Naive thymus-derived CD8-positive, alpha-beta T cell (primary cell): ENCODE data around the gene CFAP54. TPM values are rescaled to one million over a fixed set of nuclear protein-coding genes. Genes with fewer than 3 reads are reported as not detected.

Experiments used
- ATAC-seq, 2 donors: fragments of 150-1000 bp; cut with Tn5 transposase in 1 of 2; sonication (Bioruptor Pico), chemical (Tn5 transposase) in 1 of 2; 1 replicate in 1 of 2; 2 replicates in 1 of 2; pipeline ENCODE4 v1.10.0; 2021; ENCODE audit warnings: mild to moderate bottlenecking in 2 of 2, moderate library complexity in 2 of 2
- POLR2A ChIA-PET: fragments of 350-600 bp; sonication (Branson Sonifier 250); formaldehyde crosslinking; loops from one replicate; lab custom pipeline; 2021; ENCODE audit warnings: antibody characterized with exemption; lab: Charles Lee
- DNase-seq, 10 donors: peaks; one replicate each; pipeline versions ENCODE4 v3.0.0 to v3.0.0-alpha.2; 2020 to 2022
- H3K27ac Mint-ChIP-seq, 10 donors: one replicate each; pipeline ENCODE4 v1.8.0; 2020 to 2022; ENCODE audit warnings: mild to moderate bottlenecking in 10 of 10, mixed read lengths in 10 of 10, moderate library complexity in 4 of 10, inconsistent platforms in 1 of 10
- H3K27me3 Mint-ChIP-seq, 5 donors: one replicate each; pipeline ENCODE4 v1.8.0; 2021 to 2022; ENCODE audit warnings: mixed read lengths in 5 of 5
- H3K36me3 Mint-ChIP-seq, 3 donors: one replicate each; pipeline ENCODE4 v1.8.0; 2020 to 2022; ENCODE audit warnings: mixed read lengths in 3 of 3, mild to moderate bottlenecking in 2 of 3, inconsistent platforms in 1 of 3
- H3K4me1 Mint-ChIP-seq, 4 donors: one replicate each; pipeline ENCODE4 v1.8.0; 2021 to 2022; ENCODE audit warnings: mixed read lengths in 4 of 4
- H3K4me3 Mint-ChIP-seq, 10 donors: one replicate each; pipeline ENCODE4 v1.8.0; 2020 to 2022; ENCODE audit warnings: mild to moderate bottlenecking in 10 of 10, mixed read lengths in 10 of 10, moderate library complexity in 6 of 10, inconsistent platforms in 1 of 10
- H3K9me3 Mint-ChIP-seq, 9 donors: one replicate each; pipeline ENCODE4 v1.8.0; 2020 to 2022; ENCODE audit warnings: mixed read lengths in 9 of 9, mild to moderate bottlenecking in 3 of 9, inconsistent platforms in 1 of 9, moderate library complexity in 1 of 9
- polyA plus RNA-seq, 3 donors: library from polyadenylated mRNA; unstranded; fragments of 300-500 nt; fragmentation: Illumina TruSeq; gene quantifications; one replicate each; pipeline ENCODE4 v1.2.3, GENCODE V29; 2021
- total RNA-seq, 8 experiments: library from RNA in 2 of 8; stranded (reverse) in 2 of 8; gene quantifications; one replicate each; pipeline ENCODE4 v1.2.3 and lab custom pipeline; 2021 to 2026

Gene CFAP54
- total and polyA plus RNA-seq, 5 experiments from 2014 or later, result 0.49 to 0.82 TPM; not detected in 3

DNA sequence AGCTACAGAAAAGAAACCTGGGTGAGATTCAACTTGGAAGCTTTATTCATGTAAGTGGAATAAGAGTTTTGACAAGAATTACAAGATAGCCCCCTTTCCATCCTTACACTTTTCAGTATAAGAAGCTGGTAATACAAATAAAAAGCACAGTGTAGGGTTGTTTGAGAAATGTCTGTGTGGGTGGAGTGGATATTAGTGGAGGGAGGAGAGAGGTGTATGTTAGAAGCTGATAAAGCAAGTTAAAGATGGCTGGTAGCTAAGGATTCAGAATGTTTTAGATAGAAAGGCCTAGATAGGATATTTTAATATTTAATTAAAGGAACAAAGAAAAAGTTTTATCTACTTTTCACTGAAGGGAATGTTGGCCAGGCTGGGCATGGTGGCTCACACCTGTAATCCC lies 12.5 kb downstream of the CFAP54 start:
- Mint-ChIP-seq H3K4me3 (peak overlapping the region in 3 of 10 donors; percentile 26 to 68 (median 50)), H3K36me3 (no peaks in the 10 kb centered on the region), H3K27me3 (no peaks in the 10 kb centered on the region), H3K27ac (peak overlapping the region in 9 of 10 donors; percentile 2 to 95 (median 83)), H3K4me1 (peaks cover 21 to 49% (median 41%) of the 10 kb centered on the region in 4 donors), H3K9me3 (no peaks in the 10 kb centered on the region)
- POLR2A ChIA-PET, result interaction anchor here (0.8 to 2.0 kb wide), 3 partner anchors 12 to 103 kb away, joined by 3 to 9 read pairs (median 4); no protein-coding TSS in a partner anchor
- DNase-seq, result no peak
- ATAC-seq, result no peak

DNA sequence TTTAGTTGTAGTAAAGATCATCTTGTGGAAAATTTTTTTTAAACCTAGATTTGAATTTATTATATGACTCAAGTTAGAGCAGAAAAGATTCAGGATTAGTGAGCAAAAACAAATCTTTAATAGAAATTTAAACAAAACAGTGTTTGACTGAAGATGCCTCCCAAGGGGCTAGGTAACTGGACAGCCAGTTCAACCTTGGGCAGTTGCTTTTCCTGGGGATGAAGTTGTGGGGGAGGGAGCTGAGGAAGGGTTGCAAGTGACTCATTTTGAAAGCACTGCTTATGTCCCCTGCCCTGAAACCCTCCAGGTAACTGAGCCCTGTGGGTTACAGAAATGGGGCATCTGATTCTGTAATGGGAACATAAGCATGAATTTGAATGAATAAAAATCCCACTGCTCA lies 13.1 kb downstream of the CFAP54 start:
- peak overlapping the region in 2 of 10 donors; percentile 24 to 36 for H3K4me3 Mint-ChIP-seq
- no peaks in the 10 kb centered on the region for H3K36me3 Mint-ChIP-seq
- POLR2A ChIA-PET, result interaction anchor here (1.6 to 2.0 kb wide), 2 partner anchors 12 to 14 kb away, joined by 4 to 9 read pairs; no protein-coding TSS in a partner anchor
- peak overlapping the region in 9 of 10 donors; percentile 43 to 91 (median 80) for H3K27ac Mint-ChIP-seq
- DNase-seq (no peak), ATAC-seq (no peak)
- peaks cover 21 to 45% (median 41%) of the 10 kb centered on the region in 4 donors for H3K4me1 Mint-ChIP-seq
- H3K27me3 Mint-ChIP-seq, result no peaks in the 10 kb centered on the region
- no peaks in the 10 kb centered on the region for H3K9me3 Mint-ChIP-seq

DNA sequence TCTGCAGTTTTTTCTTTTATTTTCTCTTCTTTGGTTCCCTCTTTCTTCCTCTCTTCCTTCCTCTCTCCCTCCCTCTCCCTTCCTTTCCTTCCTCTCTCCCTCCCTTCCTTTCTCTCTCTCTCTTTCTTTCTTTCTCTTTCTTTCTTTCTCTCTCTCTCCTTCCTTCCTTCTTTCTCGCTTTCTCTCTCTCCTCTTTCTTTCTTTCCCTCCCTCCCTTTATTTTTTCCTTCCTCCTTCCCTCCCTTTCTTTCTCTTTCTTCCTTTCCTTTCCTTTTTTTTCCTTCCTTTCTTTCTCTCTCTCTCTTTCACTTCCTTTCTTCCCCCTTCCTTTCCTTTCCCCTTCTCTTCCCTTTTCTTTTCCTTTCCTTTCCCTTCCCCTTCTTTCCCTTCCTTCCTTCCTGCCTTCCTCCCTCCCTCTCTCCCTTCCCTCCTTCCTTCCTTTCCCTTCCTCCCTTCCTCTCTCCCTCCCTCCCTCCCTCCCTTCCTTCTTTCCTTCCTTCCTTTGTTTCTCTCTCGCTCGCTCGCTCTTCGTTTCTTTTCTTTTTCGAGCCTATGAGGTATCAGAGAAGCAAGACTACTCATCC lies 13.7 kb downstream of the CFAP54 start:
- no peaks in the 10 kb centered on the region for H3K27me3 Mint-ChIP-seq
- H3K9me3 Mint-ChIP-seq, result no peaks in the 10 kb centered on the region
- POLR2A ChIA-PET, result interaction anchor here (1.6 kb wide), 1 partner anchor 11 kb away, joined by 4 read pairs; no protein-coding TSS in a partner anchor
- peak overlapping the region in 9 of 10 donors; percentile 40 to 91 (median 80) for H3K27ac Mint-ChIP-seq
- no peaks in the 10 kb centered on the region for H3K36me3 Mint-ChIP-seq
- peak overlapping the region in 1 of 10 donors; percentile 22 for H3K4me3 Mint-ChIP-seq
- no peak for ATAC-seq
- DNase-seq, result no peak
- H3K4me1 Mint-ChIP-seq, result peaks cover 19 to 42% (median 35%) of the 10 kb centered on the region in 4 donors

GRCh38 chr12:96503976-96504375 lies 14.6 kb downstream of the CFAP54 start:
- Mint-ChIP-seq H3K36me3 (no peaks in the 10 kb centered on the region), H3K4me1 (peaks cover 19 to 41% (median 35%) of the 10 kb centered on the region in 4 donors), H3K27ac (peak overlapping the region in 3 of 10 donors; percentile 14 to 91 (median 48)), H3K4me3 (no peak overlapping the region), H3K9me3 (no peaks in the 10 kb centered on the region), H3K27me3 (no peaks in the 10 kb centered on the region)
- ATAC-seq (no peak), DNase-seq (no peak)
- POLR2A ChIA-PET, result interaction anchor here (0.6 to 1.6 kb wide), 2 partner anchors 10 to 102 kb away, joined by 4 to 5 read pairs; no protein-coding TSS in a partner anchor

- H3K9me3 Mint-ChIP-seq, result no peaks in the 10 kb centered on the region
- no peak for DNase-seq
- POLR2A ChIA-PET, result interaction anchor here (0.7 to 1.2 kb wide), 3 partner anchors 17 to 129 kb away, joined by 3 to 4 read pairs (median 3); partner anchors contain the start of gene CFAP54
- H3K36me3 Mint-ChIP-seq, result no peaks in the 10 kb centered on the region
- H3K4me1 Mint-ChIP-seq, result peaks cover 9 to 18% (median 16%) of the 10 kb centered on the region in 4 donors
- H3K27me3 Mint-ChIP-seq, result no peaks in the 10 kb centered on the region
- no peak for ATAC-seq
- H3K4me3 Mint-ChIP-seq, result no peak overlapping the region
- H3K27ac Mint-ChIP-seq, result no peak overlapping the region
Measured at GRCh38 chr12:96506776-96507175, 17.4 kb downstream of the CFAP54 start.

DNA sequence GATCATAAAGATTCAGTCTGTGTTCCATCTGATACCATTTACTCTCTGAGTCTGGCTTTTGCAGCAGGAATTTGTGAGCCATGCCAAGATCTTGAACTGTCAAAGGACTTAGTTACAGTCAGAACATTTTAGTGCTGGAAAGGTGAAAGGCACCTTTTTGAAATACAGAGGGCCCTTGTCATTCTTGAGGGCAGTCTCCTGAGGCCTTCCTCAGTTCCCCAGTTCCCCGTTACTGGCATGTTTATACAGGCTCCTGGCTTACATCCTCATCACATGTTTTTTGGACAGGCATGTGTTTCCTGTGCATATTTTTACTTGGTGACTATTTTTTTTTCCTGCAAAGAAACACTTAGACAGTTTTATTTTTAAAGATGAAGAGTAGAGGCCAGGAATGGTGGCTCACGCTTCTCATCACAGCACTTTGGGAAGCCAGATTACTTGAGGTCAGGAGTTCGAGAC lies 21.0 kb downstream of the CFAP54 start:
- Mint-ChIP-seq H3K27ac (peak overlapping the region in 1 of 10 donors; percentile 32), H3K27me3 (no peaks in the 10 kb centered on the region), H3K9me3 (no peaks in the 10 kb centered on the region), H3K4me1 (peaks cover 0 to 4% (median 0%) of the 10 kb centered on the region in 4 donors), H3K36me3 (no peaks in the 10 kb centered on the region), H3K4me3 (no peak overlapping the region)
- DNase-seq (no peak), ATAC-seq (no peak)
- POLR2A ChIA-PET, result interaction anchor here (0.7 kb wide), 1 partner anchor 21 kb away, joined by 5 read pairs; the partner anchor contains the start of gene CFAP54

DNA sequence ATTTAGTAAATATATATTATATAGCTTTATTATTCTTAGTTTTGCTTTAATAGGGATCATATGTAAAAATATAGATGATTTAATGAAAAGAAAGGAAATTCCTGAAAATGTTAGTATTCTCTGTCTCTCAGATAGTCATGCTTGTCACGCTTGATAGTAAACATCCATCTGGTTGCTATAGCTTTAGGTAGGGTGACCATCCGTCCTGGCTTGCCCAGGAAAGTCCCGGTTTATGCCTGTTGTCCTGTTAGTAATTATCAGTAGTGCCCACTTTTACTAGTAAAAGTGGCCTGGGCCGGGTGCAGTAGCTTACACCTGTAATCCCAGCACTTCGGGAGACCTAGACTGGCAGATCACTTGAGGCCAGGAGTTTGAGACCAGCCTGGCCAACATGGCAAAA lies 23.8 kb downstream of the CFAP54 start:
- Mint-ChIP-seq H3K4me3 (no peak overlapping the region), H3K36me3 (no peaks in the 10 kb centered on the region), H3K4me1 (peaks cover 5 to 16% (median 12%) of the 10 kb centered on the region in 4 donors), H3K27ac (peak overlapping the region in 1 of 10 donors; percentile 32), H3K9me3 (no peaks in the 10 kb centered on the region), H3K27me3 (no peaks in the 10 kb centered on the region)
- no peak for ATAC-seq
- POLR2A ChIA-PET, result interaction anchor here (1.5 to 1.6 kb wide), 2 partner anchors 10 to 113 kb away, joined by 4 read pairs; partner anchors contain the start of gene CDK17
- no peak for DNase-seq

DNA sequence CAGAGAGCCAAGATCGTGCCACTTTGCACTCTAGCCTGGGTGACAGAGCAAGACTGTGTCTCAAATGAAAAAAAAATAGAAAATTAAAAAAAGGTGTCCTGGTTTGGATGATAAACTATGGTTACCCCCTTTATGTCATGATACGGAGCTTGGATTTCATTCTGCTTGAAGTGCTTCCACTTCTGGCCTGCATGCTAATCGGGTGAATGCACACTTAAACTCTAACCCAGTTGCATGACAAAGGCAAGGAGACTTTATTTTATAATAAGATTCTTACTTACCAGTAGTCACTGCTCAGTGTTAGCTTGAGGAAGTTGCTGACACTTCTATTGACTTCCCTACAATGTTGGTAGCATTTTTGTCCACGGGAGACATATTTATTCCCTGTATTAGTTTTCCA lies 24.3 kb downstream of the CFAP54 start:
- Mint-ChIP-seq H3K27me3 (no peaks in the 10 kb centered on the region), H3K9me3 (no peaks in the 10 kb centered on the region), H3K27ac (peak overlapping the region in 2 of 10 donors; percentile 3 to 16), H3K4me3 (no peak overlapping the region), H3K36me3 (no peaks in the 10 kb centered on the region), H3K4me1 (peaks cover 5 to 16% (median 12%) of the 10 kb centered on the region in 4 donors)
- ATAC-seq (no peak), DNase-seq (no peak)
- POLR2A ChIA-PET, result interaction anchor here (1.5 to 1.6 kb wide), 2 partner anchors 10 to 113 kb away, joined by 4 read pairs; partner anchors contain the start of gene CDK17

DNA sequence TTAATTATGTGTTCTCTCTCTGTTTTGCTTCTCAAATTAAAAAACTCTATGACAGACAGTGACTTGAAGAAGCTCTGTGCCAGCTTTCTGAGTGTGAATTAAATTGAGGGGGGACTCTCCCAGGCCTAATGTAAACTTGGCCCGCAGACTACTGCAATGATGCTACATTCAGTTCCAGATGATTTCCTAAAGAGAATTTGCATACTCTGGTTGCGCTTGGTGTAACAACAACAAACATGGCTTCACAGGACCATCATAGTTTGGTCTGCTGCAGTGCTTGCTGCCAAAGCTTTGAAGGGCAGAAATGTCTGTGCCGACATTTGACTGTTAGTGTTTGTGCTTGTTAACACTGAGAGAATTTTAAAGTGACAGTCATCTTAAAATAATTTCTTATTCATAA lies 25.0 kb downstream of the CFAP54 start:
- Mint-ChIP-seq H3K36me3 (no peaks in the 10 kb centered on the region), H3K9me3 (no peaks in the 10 kb centered on the region), H3K27ac (no peak overlapping the region), H3K27me3 (no peaks in the 10 kb centered on the region), H3K4me3 (no peak overlapping the region), H3K4me1 (peaks cover 5 to 16% (median 12%) of the 10 kb centered on the region in 4 donors)
- POLR2A ChIA-PET, result interaction anchor here (1.5 to 3.2 kb wide), 3 partner anchors 11 to 114 kb away, joined by 4 to 22 read pairs (median 4); partner anchors contain the start of gene CDK17
- no peak for ATAC-seq
- no peak for DNase-seq

DNA sequence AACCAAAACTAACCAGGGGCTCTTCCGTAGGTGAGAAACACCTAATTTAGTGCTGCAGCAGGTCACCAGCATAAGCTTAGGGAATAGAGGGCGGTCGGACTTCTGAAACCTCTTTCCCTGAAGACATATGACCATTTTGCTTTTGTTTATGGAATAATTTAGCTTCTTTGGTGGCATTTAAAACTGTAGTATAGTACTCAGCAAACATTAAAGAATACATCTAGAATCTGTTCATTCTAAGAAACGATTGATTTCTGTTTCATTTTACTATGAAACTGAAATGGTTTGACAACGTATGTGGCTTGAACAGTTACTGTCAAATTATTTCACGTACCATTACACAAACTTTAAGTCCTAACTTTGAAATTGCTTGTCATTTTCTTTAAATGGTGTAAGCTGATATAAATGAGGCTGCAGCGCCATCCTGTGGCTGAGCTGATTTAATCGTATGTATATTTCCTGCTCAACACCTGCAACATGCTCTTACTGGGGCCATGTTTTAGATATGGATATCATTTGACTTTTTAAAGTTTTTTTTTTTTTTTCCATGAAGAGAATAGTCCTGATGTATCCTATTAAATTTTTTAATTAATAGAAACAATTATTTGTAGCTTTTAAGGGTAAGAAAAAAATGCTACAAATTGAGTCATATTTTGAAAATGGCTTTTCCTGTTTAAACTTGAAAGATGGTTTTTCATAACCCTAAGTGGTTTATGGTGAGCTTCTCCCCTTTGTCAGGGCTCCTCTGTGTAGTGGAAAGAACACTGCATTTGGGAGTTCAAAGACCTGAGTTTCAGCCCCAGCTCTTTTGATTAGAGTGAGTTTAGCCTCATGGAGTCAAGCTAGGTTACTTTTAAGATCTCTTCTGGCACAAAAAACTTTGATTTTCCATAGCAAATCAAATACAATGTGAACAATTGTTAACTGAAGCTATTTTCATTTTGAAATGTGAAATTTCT lies 27.4 kb downstream of the CFAP54 start:
- Mint-ChIP-seq H3K4me1 (peaks cover 5 to 16% (median 12%) of the 10 kb centered on the region in 4 donors), H3K9me3 (no peaks in the 10 kb centered on the region), H3K36me3 (no peaks in the 10 kb centered on the region), H3K27me3 (no peaks in the 10 kb centered on the region), H3K4me3 (peak overlapping the region in 3 of 10 donors; percentile 18 to 33 (median 22)), H3K27ac (peak overlapping the region; percentile 47 to 87 (median 72))
- DNase-seq, result peak; percentile 70 to 92 (median 80)
- peak; percentile 85 to 88 for ATAC-seq
- POLR2A ChIA-PET, result interaction anchor here (0.7 to 3.2 kb wide), 7 partner anchors 15 to 302 kb away, joined by 3 to 22 read pairs (median 4); partner anchors contain the start of gene CDK17

DNA sequence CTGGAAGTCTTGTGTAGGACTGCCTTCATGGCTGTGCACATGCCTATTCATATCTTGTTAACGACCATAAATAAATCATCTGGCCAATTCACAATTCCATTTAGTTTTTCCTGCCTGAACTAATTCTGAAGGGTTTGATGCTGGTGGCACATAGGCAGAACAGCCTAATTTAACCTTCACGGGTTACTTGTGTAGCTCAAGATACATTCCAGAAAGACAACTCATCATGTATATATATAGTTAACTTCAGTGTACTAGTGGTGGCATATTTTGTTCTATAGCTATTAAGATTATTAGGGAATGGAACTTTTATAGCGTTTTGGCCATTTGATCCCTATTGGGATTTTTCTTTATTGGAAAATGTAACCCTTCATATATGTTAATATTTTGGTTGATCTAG lies 31.4 kb downstream of the CFAP54 start:
- DNase-seq (no peak), ATAC-seq (no peak)
- Mint-ChIP-seq H3K9me3 (no peaks in the 10 kb centered on the region), H3K4me1 (peaks cover 5 to 16% (median 11%) of the 10 kb centered on the region in 4 donors), H3K36me3 (no peaks in the 10 kb centered on the region), H3K27ac (no peak overlapping the region), H3K27me3 (no peaks in the 10 kb centered on the region), H3K4me3 (no peak overlapping the region)
- POLR2A ChIA-PET, result no interaction called here
